Stomach (tissue), 4 donors: ENCODE results near the gene HOXD10.

Source experiments
- EP300 ChIP-seq: sonication (generic); formaldehyde crosslinking; IDR thresholded peaks from one replicate; pipeline ENCODE4 v1.6.1; 2017; ENCODE audit warnings: antibody characterized with exemption
- POLR2A ChIP-seq, 4 donors: fragments of 450-650 bp; IDR thresholded peaks; one replicate each; pipeline ENCODE4 v1.6.1; 2016; ENCODE audit warnings: antibody characterized with exemption in 4 of 4, control low read depth in 2 of 4, mild to moderate bottlenecking in 1 of 4, moderate library complexity in 1 of 4
- TF ChIP-seq, protein P1 (sequence below), 7 experiments: fragments of 450-650 bp in 4 of 7; fragments of 200-600 bp in 3 of 7; sonication (generic) in 3 of 7; IDR thresholded peaks; one replicate each; pipeline ENCODE4 v1.5.1; 2016 to 2019; ENCODE audit warnings: antibody characterized with exemption in 7 of 7, control low read depth in 2 of 7, mild to moderate bottlenecking in 1 of 7

DNA sequence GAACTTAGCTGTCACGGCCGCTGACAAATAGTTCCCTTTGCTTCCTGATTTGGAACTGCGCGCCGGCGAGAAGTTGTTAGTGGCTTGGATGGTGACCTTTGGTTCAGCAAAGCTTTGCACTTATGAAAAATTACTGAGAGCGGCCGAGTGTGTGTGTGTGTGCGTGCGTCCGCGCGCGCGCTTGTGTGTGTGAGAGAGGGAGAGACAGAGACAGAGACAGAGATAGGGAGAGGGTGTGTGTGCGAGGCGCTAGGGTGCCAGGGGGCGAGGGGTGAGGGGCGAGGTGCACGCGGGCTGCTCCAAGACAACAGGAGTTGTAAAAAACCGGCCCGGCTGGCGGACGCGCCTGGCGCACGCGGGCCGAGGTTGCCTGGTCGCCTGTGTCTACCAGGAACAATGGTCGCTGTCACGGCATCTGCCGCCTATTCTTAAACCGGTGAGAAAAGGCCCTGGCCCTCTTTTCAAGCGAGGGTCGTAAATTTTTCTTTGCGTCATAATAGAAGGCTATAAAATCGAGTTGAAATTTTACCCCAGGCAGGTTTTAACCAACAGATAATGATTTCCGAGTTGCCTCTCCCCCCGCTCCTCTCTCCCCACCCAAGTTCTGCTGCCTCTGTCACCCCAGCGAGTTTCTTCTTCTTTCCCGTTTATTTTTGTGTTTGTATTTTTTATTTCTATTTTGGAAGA lies 41.1 kb downstream of the HOXD10 start:
- TF ChIP-seq, protein P1, sequence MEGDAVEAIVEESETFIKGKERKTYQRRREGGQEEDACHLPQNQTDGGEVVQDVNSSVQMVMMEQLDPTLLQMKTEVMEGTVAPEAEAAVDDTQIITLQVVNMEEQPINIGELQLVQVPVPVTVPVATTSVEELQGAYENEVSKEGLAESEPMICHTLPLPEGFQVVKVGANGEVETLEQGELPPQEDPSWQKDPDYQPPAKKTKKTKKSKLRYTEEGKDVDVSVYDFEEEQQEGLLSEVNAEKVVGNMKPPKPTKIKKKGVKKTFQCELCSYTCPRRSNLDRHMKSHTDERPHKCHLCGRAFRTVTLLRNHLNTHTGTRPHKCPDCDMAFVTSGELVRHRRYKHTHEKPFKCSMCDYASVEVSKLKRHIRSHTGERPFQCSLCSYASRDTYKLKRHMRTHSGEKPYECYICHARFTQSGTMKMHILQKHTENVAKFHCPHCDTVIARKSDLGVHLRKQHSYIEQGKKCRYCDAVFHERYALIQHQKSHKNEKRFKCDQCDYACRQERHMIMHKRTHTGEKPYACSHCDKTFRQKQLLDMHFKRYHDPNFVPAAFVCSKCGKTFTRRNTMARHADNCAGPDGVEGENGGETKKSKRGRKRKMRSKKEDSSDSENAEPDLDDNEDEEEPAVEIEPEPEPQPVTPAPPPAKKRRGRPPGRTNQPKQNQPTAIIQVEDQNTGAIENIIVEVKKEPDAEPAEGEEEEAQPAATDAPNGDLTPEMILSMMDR (IDR thresholded peaks at IDR 0.05): no peak
- TF ChIP-seq POLR2A (IDR thresholded peaks at IDR 0.05): no peak
- no peak for TF ChIP-seq EP300
